ENCODE results near the gene ADCY4.

DNA sequence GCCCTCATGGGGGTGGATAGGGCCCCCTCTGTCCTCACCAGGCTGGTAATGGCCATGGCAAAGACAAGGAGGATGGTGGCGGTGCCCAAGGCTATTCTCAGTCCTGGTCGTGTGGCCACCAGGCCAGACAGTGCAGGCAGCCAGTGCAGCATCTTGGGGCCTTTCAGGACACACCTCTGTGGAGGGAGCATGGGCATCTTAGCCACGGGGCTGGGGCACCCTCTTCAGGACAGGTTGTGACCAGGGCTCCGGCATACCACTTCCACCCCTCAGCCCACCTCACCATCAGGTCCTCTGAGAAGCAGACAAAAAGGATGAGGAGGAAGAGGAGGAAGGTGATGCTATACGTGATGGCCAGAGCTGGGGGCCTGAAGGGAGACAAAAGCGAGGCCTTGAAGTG lies 10.8 kb downstream of the ADCY4 start:
- TF ChIP-seq, protein P1, sequence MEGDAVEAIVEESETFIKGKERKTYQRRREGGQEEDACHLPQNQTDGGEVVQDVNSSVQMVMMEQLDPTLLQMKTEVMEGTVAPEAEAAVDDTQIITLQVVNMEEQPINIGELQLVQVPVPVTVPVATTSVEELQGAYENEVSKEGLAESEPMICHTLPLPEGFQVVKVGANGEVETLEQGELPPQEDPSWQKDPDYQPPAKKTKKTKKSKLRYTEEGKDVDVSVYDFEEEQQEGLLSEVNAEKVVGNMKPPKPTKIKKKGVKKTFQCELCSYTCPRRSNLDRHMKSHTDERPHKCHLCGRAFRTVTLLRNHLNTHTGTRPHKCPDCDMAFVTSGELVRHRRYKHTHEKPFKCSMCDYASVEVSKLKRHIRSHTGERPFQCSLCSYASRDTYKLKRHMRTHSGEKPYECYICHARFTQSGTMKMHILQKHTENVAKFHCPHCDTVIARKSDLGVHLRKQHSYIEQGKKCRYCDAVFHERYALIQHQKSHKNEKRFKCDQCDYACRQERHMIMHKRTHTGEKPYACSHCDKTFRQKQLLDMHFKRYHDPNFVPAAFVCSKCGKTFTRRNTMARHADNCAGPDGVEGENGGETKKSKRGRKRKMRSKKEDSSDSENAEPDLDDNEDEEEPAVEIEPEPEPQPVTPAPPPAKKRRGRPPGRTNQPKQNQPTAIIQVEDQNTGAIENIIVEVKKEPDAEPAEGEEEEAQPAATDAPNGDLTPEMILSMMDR (IDR thresholded peaks at IDR 0.05; ENCODE audit: low read depth, low read length): no peak
- TF ChIP-seq POLR2A (IDR thresholded peaks at IDR 0.05; ENCODE audit: extremely low read depth, insufficient read length): no peak
